ENCODE measurements around the gene C5orf15. TPM values are rescaled to one million over a fixed set of nuclear protein-coding genes. Genes with fewer than 3 reads are reported as not detected.
A peak's percentile ranks its signal among the peaks of the same experiment; 100 is the strongest.

The C5orf15 gene
- total and polyA plus RNA-seq, 9 of the 15 experiments (the other 6 are each of a cell fraction or from before 2014, with no cell fraction given): 23.3 to 50.7 (median 35.5) TPM

- TF ChIP-seq ZNF449 (CRISPR knock-in tag; IDR thresholded peaks at IDR 0.05): no peak
- no peak for TF ChIP-seq ID3 (CRISPR knock-in tag; IDR thresholded peaks at IDR 0.05)
- no peak for TF ChIP-seq ID3 (tag; IDR thresholded peaks at IDR 0.05)
- TF ChIP-seq THAP12 (CRISPR knock-in tag; IDR thresholded peaks at IDR 0.05): no peak
- no peak for TF ChIP-seq MECOM (CRISPR knock-in tag; IDR thresholded peaks at IDR 0.05)
- TF ChIP-seq GABPB1 (CRISPR knock-in tag; IDR thresholded peaks at IDR 0.05): no peak
- TF ChIP-seq DEAF1 (CRISPR knock-in tag; IDR thresholded peaks at IDR 0.05): no peak
- no peak for TF ChIP-seq NELFE (IDR thresholded peaks at IDR 0.05; ENCODE audit: insufficient read depth, insufficient read length)
- no peak for TF ChIP-seq FOXM1 (IDR thresholded peaks at IDR 0.05; ENCODE audit: low read depth)
- no peak for TF ChIP-seq FOXM1 (CRISPR knock-in tag; IDR thresholded peaks at IDR 0.05; ENCODE audit: low read depth)
- TF ChIP-seq KAT2B (IDR thresholded peaks at IDR 0.05; ENCODE audit: low read depth, low read length): no peak
- TF ChIP-seq BRD4 (IDR thresholded peaks at IDR 0.05): no peak
- no peak for TF ChIP-seq CEBPG (CRISPR knock-in tag; IDR thresholded peaks at IDR 0.05)
- no peak for TF ChIP-seq CEBPG (tag; conservative IDR thresholded peaks at IDR 0.05 in 1 of 2, IDR thresholded peaks at IDR 0.05 in 1 of 2)
- TF ChIP-seq LCOR (CRISPR knock-in tag; IDR thresholded peaks at IDR 0.05): peak; percentile 26; the same call in 1 of the 2 replicates
- TF ChIP-seq TEAD1 (CRISPR knock-in tag; IDR thresholded peaks at IDR 0.05): no peak
- TF ChIP-seq RB1 (IDR thresholded peaks at IDR 0.05; ENCODE audit: low read depth): 0 out of 2 replicates have a peak, but pooled peaks have one; percentile 22
- no peak for TF ChIP-seq DACH1 (IDR thresholded peaks at IDR 0.05; ENCODE audit: partially characterized antibody)
- TF ChIP-seq HMG20A (CRISPR knock-in tag; conservative IDR thresholded peaks at IDR 0.05): no peak
- TF ChIP-seq TCFL5 (CRISPR knock-in tag; conservative IDR thresholded peaks at IDR 0.05): no peak
- TF ChIP-seq HNRNPK (IDR thresholded peaks at IDR 0.05; ENCODE audit: low read depth, low read length, poor library complexity, severe bottlenecking): no peak
- no peak for TF ChIP-seq NCOA4 (IDR thresholded peaks at IDR 0.05; ENCODE audit: partially characterized antibody)
- no peak for TF ChIP-seq RFX7 (CRISPR knock-in tag; IDR thresholded peaks at IDR 0.05)
- TF ChIP-seq FIP1L1 (IDR thresholded peaks at IDR 0.05; ENCODE audit: low read depth, low read length, poor library complexity, severe bottlenecking): no peak
Measured at GRCh38 chr5:133930061-133930812, 38.2 kb downstream of the C5orf15 start (continued).

All from K562 (cell line).